ENCODE data around the gene C1orf226. TPM values are rescaled to one million over a fixed set of nuclear protein-coding genes. Genes with fewer than 3 reads are reported as not detected.

Gene C1orf226
- total and polyA plus RNA-seq, 10 of the 15 experiments (the other 5 are each of a cell fraction or from before 2014, with no cell fraction given), result not detected

GRCh38 chr1:162349635-162350330 is 31.7 kb upstream of the C1orf226 start:
- ChIA-PET CTCF (interaction anchor here (1.1 to 3.3 kb wide), 4 partner anchors 8 to 41 kb away, joined by 3 to 14 read pairs (median 4); no protein-coding TSS in a partner anchor), POLR2A (no interaction called here)

More at GRCh38 chr1:162349635-162350330, 31.7 kb upstream of the C1orf226 start:
- RAD21 ChIA-PET (ENCODE audit: unreplicated experiment), result no interaction called here
- H4K20me1 ChIP-seq (ENCODE audit: control insufficient read depth, insufficient read depth), result no peaks in the 10 kb centered on the region
- no peak overlapping the region for H2AFZ ChIP-seq (ENCODE audit: control insufficient read depth, low read depth, low read length)
- no peaks in the 10 kb centered on the region for H3K4me1 ChIP-seq (ENCODE audit: control insufficient read depth, insufficient read depth, low read length)
- SMC1A ChIA-PET (ENCODE audit: uncharacterized antibody, unreplicated experiment), result no interaction called here
- in situ Hi-C loops (cut with MboI) (no loop called here), intact Hi-C loops (cut with micrococcal nuclease; ENCODE audit: unreplicated experiment) (no loop called here)
- DNase-seq (ENCODE audit: low read depth, low spot score) (no peak), FAIRE-seq (no peak), ATAC-seq (no peak)
- H3K9ac ChIP-seq (ENCODE audit: control insufficient read depth, insufficient read depth, low read length), result no peak overlapping the region
- no TSS peak for BruUV-seq (replicated peaks)
- peaks cover 0 to 2% of the 10 kb centered on the region in 2 experiments; a peak in 2 of 4 replicates for H3K27me3 ChIP-seq (replicated peaks in 1 of 2; ENCODE audit: control insufficient read depth in 2 of 2, insufficient read depth in 2 of 2, low read length in 1 of 2)
- H3K4me3 ChIP-seq, result no peak overlapping the region
- no peaks in the 10 kb centered on the region for H3K79me2 ChIP-seq (ENCODE audit: control insufficient read depth, insufficient read depth, low read length)
- no peak overlapping the region for H3K4me2 ChIP-seq (ENCODE audit: control insufficient read depth, insufficient read depth)
- WGBS (ENCODE audit: insufficient coverage, insufficient replicate concordance, low lambda C conversion rate, missing lambda C conversion rate), result 15% methylated on average over 11 of the region's 11 CpGs
- no peak overlapping the region for H3K27ac ChIP-seq (ENCODE audit: control insufficient read depth, insufficient read depth)
- no peaks in the 10 kb centered on the region for H3K9me3 ChIP-seq (replicated peaks; ENCODE audit: control insufficient read depth, insufficient read depth, low read length)
- no peaks in the 10 kb centered on the region for H3K36me3 ChIP-seq (ENCODE audit: control insufficient read depth in 2 of 2, insufficient read depth in 2 of 2, low read length in 1 of 2)
- TF ChIP-seq, protein P1, sequence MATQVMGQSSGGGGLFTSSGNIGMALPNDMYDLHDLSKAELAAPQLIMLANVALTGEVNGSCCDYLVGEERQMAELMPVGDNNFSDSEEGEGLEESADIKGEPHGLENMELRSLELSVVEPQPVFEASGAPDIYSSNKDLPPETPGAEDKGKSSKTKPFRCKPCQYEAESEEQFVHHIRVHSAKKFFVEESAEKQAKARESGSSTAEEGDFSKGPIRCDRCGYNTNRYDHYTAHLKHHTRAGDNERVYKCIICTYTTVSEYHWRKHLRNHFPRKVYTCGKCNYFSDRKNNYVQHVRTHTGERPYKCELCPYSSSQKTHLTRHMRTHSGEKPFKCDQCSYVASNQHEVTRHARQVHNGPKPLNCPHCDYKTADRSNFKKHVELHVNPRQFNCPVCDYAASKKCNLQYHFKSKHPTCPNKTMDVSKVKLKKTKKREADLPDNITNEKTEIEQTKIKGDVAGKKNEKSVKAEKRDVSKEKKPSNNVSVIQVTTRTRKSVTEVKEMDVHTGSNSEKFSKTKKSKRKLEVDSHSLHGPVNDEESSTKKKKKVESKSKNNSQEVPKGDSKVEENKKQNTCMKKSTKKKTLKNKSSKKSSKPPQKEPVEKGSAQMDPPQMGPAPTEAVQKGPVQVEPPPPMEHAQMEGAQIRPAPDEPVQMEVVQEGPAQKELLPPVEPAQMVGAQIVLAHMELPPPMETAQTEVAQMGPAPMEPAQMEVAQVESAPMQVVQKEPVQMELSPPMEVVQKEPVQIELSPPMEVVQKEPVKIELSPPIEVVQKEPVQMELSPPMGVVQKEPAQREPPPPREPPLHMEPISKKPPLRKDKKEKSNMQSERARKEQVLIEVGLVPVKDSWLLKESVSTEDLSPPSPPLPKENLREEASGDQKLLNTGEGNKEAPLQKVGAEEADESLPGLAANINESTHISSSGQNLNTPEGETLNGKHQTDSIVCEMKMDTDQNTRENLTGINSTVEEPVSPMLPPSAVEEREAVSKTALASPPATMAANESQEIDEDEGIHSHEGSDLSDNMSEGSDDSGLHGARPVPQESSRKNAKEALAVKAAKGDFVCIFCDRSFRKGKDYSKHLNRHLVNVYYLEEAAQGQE (IDR thresholded peaks at IDR 0.05; ENCODE audit: low read depth, low read length), result no peak
